SK-N-SH treated with all-trans-retinoic acid at 6 μM for 48 hours (cell line): Measurements from ENCODE around the gene ZFHX3.

Experiments used
- ARNTL ChIP-seq: fragments of 450-650 bp; formaldehyde crosslinking; IDR thresholded peaks from 2 replicates; pipeline ENCODE4 v1.5.0; 2020; ENCODE audit warnings: low read depth, mild to moderate bottlenecking, moderate library complexity, borderline replicate concordance
- ESRRG ChIP-seq: fragments of 250-450 bp; sonication (Bioruptor Pico); IDR thresholded peaks from 2 replicates; pipeline ENCODE4 v1.6.1; 2021; ENCODE audit warnings: mild to moderate bottlenecking
- ZNF8 ChIP-seq: fragments of 450-650 bp; formaldehyde crosslinking; IDR thresholded peaks from 2 replicates; pipeline ENCODE4 v1.5.0; 2020; ENCODE audit warnings: mild to moderate bottlenecking, moderate library complexity
- TF ChIP-seq, protein P1 (sequence below): fragments of 250-450 bp; sonication (Bioruptor Pico); IDR thresholded peaks from 2 replicates; pipeline ENCODE4 v1.8.0; 2020; ENCODE audit warnings: mild to moderate bottlenecking, moderate library complexity, borderline replicate concordance

DNA sequence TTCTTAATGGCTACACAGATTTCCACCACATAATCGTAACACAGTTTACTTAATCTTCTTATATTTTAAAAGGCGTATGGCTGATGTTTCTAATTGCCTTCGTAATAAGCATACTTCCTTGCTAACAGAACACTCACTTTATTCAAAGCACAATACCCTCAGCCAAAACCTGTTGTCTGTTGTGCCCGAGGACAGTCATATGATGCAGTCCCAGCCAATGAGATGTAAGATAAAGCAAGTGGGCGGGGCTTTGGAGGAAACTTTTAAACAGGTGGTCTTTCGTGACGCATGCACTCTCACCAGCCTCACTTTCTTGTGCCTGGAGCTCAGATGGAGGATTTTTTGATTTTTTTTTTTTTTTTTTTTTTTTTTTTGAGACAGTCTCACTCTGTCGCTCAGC, 174.1 kb downstream of the ZFHX3 start:
- TF ChIP-seq ARNTL (no peak), ESRRG (no peak), ZNF8 (CRISPR knock-in tag) (no peak)
- TF ChIP-seq, protein P1, sequence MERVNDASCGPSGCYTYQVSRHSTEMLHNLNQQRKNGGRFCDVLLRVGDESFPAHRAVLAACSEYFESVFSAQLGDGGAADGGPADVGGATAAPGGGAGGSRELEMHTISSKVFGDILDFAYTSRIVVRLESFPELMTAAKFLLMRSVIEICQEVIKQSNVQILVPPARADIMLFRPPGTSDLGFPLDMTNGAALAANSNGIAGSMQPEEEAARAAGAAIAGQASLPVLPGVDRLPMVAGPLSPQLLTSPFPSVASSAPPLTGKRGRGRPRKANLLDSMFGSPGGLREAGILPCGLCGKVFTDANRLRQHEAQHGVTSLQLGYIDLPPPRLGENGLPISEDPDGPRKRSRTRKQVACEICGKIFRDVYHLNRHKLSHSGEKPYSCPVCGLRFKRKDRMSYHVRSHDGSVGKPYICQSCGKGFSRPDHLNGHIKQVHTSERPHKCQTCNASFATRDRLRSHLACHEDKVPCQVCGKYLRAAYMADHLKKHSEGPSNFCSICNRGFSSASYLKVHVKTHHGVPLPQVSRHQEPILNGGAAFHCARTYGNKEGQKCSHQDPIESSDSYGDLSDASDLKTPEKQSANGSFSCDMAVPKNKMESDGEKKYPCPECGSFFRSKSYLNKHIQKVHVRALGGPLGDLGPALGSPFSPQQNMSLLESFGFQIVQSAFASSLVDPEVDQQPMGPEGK = no peak
